ENCODE results near the gene SRRD. TPM values are rescaled to one million over a fixed set of nuclear protein-coding genes. Genes with fewer than 3 reads are reported as not detected.

Gene SRRD
- total and polyA plus RNA-seq, 8 donors, result 4.0 to 64.2 (median 10.0) TPM

- Histone ChIP-seq H3K27me3 (no peaks in the 10 kb centered on the region), H3K4me3 (no peak overlapping the region), H3K9me3 (no peaks in the 10 kb centered on the region), H3K36me3 (peaks cover 23 to 81% (median 74%) of the 10 kb centered on the region in 4 donors), H3K4me1 (no peaks in the 10 kb centered on the region), H3K27ac (no peak overlapping the region)
- 61 to 74% (median 64%) methylated on average over 2 of the region's 2 CpGs for WGBS, 5 donors
- TF ChIP-seq EP300 (IDR thresholded peaks at IDR 0.05) (no peak), CTCF (IDR thresholded peaks at IDR 0.05) (no peak), POLR2A (IDR thresholded peaks at IDR 0.05) (no peak), POLR2AphosphoS5 (IDR thresholded peaks at IDR 0.05) (no peak)
- intact Hi-C loops (cut with DNase I; ENCODE audit: low total_unique reads), result no loop called here
- DNase-seq, result no peak
Observed at GRCh38 chr22:26529345-26529744, 45.7 kb downstream of the SRRD start.

GRCh38 chr22:26534171-26534855 lies 50.6 kb downstream of the SRRD start:
- Histone ChIP-seq H3K4me3 (no peak overlapping the region), H3K36me3 (peaks cover 16 to 62% (median 56%) of the 10 kb centered on the region in 4 donors), H3K4me1 (no peaks in the 10 kb centered on the region), H3K27ac (peak overlapping the region in 1 of 5 donors; percentile 31), H3K27me3 (no peaks in the 10 kb centered on the region), H3K9me3 (no peaks in the 10 kb centered on the region)
- TF ChIP-seq POLR2A (IDR thresholded peaks at IDR 0.05), result no peak
- no peak for TF ChIP-seq POLR2AphosphoS5 (IDR thresholded peaks at IDR 0.05)
- no peak for TF ChIP-seq CTCF (IDR thresholded peaks at IDR 0.05)
- TF ChIP-seq EP300 (IDR thresholded peaks at IDR 0.05), result no peak
- intact Hi-C loops (cut with DNase I; ENCODE audit: low total_unique reads), result no loop called here
- no peak for DNase-seq
- WGBS, 5 donors, result 70 to 84% (median 75%) methylated on average over 7 of the region's 7 CpGs

- peaks cover 16 to 62% (median 56%) of the 10 kb centered on the region in 4 donors for H3K36me3 ChIP-seq
- H3K27ac ChIP-seq, result no peak overlapping the region
- H3K4me3 ChIP-seq, result no peak overlapping the region
- 56 to 71% (median 62%) methylated on average over 13 of the region's 13 CpGs for WGBS, 5 donors
- H3K27me3 ChIP-seq, result no peaks in the 10 kb centered on the region
- peak in 1 of 2 donors; percentile 31 for DNase-seq
- H3K4me1 ChIP-seq, result no peaks in the 10 kb centered on the region
- TF ChIP-seq POLR2A (IDR thresholded peaks at IDR 0.05), result no peak
- TF ChIP-seq EP300 (IDR thresholded peaks at IDR 0.05), result no peak
- TF ChIP-seq POLR2AphosphoS5 (IDR thresholded peaks at IDR 0.05), result no peak
- TF ChIP-seq CTCF (IDR thresholded peaks at IDR 0.05), result no peak
- H3K9me3 ChIP-seq, result no peaks in the 10 kb centered on the region
- intact Hi-C loops (cut with DNase I; ENCODE audit: low total_unique reads), result no loop called here
Observed at GRCh38 chr22:26534874-26535602, 51.4 kb downstream of the SRRD start.

GRCh38 chr22:26535603-26535908 lies 51.9 kb downstream of the SRRD start:
- 89 to 98% (median 95%) methylated on average over 3 of the region's 3 CpGs for WGBS, 5 donors
- no peak for DNase-seq
- Histone ChIP-seq H3K27ac (no peak overlapping the region), H3K9me3 (no peaks in the 10 kb centered on the region), H3K36me3 (peaks cover 16 to 62% (median 57%) of the 10 kb centered on the region in 4 donors), H3K27me3 (no peaks in the 10 kb centered on the region), H3K4me3 (no peak overlapping the region), H3K4me1 (no peaks in the 10 kb centered on the region)
- TF ChIP-seq POLR2A (IDR thresholded peaks at IDR 0.05) (no peak), POLR2AphosphoS5 (IDR thresholded peaks at IDR 0.05) (no peak), EP300 (IDR thresholded peaks at IDR 0.05) (no peak), CTCF (IDR thresholded peaks at IDR 0.05) (no peak)
- intact Hi-C loops (cut with DNase I; ENCODE audit: low total_unique reads), result no loop called here

All from stomach (tissue), 9 donors.